ENCODE measurements around the gene PAK1IP1.

- no peak for TF ChIP-seq POLR2A (IDR thresholded peaks at IDR 0.05)
- TF ChIP-seq, protein P1, sequence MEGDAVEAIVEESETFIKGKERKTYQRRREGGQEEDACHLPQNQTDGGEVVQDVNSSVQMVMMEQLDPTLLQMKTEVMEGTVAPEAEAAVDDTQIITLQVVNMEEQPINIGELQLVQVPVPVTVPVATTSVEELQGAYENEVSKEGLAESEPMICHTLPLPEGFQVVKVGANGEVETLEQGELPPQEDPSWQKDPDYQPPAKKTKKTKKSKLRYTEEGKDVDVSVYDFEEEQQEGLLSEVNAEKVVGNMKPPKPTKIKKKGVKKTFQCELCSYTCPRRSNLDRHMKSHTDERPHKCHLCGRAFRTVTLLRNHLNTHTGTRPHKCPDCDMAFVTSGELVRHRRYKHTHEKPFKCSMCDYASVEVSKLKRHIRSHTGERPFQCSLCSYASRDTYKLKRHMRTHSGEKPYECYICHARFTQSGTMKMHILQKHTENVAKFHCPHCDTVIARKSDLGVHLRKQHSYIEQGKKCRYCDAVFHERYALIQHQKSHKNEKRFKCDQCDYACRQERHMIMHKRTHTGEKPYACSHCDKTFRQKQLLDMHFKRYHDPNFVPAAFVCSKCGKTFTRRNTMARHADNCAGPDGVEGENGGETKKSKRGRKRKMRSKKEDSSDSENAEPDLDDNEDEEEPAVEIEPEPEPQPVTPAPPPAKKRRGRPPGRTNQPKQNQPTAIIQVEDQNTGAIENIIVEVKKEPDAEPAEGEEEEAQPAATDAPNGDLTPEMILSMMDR (IDR thresholded peaks at IDR 0.05): no peak
Measured at GRCh38 chr6:10756085-10756484, 61.3 kb downstream of the PAK1IP1 start.

All from heart left ventricle (tissue), 13 donors.